ENCODE results near the gene TBC1D9B. TPM values are rescaled to one million over a fixed set of nuclear protein-coding genes. Genes with fewer than 3 reads are reported as not detected.

The TBC1D9B gene
- total RNA-seq, 1 donor from 2014 or later = 136 TPM

DNA sequence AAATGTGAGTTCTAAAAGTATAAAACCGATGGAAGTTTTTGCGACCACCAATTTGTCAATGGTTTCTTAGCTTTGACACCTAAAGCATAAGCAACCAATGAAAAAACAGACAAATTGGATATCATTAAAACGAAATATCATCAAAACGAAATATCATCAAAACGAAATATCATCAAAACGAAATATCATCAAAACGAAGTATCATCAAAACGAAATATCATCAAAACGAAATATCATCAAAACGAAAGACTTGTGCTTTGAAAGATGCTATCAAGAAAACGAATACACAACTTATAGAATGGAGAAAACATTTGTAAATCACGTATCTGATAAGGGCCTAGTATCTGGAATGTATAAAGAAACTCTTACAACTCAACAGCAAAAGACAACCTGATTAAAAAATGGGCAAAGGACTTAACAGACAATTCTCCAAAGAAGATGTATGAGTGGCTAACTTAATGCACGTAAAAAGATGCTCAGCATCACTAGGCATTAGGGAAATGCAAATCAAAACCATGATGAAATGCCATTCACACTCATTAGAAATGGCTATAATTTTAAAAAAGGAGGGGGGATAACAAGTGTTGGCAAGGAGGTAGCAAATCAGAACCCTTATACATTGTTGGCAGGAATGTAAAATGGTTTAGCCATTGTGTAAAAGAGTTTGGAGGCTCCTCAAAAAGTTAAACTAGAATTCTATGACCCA lies 29.4 kb upstream of the TBC1D9B start:
- H3K27ac Mint-ChIP-seq (ENCODE audit: unreplicated experiment) = no peak overlapping the region
- no peaks in the 10 kb centered on the region for H3K4me1 Mint-ChIP-seq (ENCODE audit: unreplicated experiment)
- no peak for DNase-seq (ENCODE audit: extremely low spot score, unreplicated experiment)
- peaks cover 14% of the 10 kb centered on the region for H3K9me3 Mint-ChIP-seq (ENCODE audit: unreplicated experiment)
- no peaks in the 10 kb centered on the region for H3K27me3 Mint-ChIP-seq (ENCODE audit: unreplicated experiment)
- no peak overlapping the region for H3K4me3 Mint-ChIP-seq (ENCODE audit: unreplicated experiment)
- H3K36me3 Mint-ChIP-seq (ENCODE audit: unreplicated experiment) = peaks cover 11% of the 10 kb centered on the region
- TF ChIP-seq, protein P1, sequence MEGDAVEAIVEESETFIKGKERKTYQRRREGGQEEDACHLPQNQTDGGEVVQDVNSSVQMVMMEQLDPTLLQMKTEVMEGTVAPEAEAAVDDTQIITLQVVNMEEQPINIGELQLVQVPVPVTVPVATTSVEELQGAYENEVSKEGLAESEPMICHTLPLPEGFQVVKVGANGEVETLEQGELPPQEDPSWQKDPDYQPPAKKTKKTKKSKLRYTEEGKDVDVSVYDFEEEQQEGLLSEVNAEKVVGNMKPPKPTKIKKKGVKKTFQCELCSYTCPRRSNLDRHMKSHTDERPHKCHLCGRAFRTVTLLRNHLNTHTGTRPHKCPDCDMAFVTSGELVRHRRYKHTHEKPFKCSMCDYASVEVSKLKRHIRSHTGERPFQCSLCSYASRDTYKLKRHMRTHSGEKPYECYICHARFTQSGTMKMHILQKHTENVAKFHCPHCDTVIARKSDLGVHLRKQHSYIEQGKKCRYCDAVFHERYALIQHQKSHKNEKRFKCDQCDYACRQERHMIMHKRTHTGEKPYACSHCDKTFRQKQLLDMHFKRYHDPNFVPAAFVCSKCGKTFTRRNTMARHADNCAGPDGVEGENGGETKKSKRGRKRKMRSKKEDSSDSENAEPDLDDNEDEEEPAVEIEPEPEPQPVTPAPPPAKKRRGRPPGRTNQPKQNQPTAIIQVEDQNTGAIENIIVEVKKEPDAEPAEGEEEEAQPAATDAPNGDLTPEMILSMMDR (IDR thresholded peaks at IDR 0.05) = no peak

DNA sequence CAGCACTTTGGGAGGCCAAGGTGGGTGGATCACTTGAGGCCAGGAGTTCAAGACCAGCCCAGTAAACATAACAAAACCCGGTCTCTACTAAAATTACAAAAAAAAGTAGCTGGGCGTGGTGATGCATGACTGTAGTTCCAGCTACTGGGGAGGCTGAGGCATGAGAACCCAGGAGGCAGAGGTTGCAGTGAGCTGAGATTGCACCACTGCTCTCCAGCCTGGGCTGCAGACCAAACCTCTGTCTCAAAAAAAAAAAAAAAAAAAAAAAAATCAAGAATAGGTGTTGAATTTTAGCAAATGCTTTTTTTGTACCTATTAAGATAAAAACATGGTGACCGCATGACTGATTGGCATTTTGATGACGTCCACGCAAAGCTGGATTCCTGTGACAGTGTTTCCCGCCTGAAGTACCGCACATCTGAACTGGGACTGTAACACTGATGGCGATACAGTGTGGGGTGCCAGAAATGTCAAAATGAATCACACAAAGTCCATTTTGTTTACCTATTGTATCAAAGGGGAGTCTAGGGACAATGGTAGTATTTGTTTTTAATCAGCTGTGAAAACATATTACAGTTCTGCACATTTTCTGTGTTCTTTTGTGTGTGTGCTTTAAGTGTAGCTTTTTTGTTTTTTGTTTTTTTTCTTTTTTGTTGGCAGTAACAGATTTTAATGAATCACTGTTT lies 23.2 kb upstream of the TBC1D9B start:
- no peaks in the 10 kb centered on the region for H3K4me1 Mint-ChIP-seq (ENCODE audit: unreplicated experiment)
- no peak overlapping the region for H3K4me3 Mint-ChIP-seq (ENCODE audit: unreplicated experiment)
- H3K27ac Mint-ChIP-seq (ENCODE audit: unreplicated experiment) = no peak overlapping the region
- H3K27me3 Mint-ChIP-seq (ENCODE audit: unreplicated experiment) = no peaks in the 10 kb centered on the region
- TF ChIP-seq, protein P1 (IDR thresholded peaks at IDR 0.05) = no peak
- peaks cover 6% of the 10 kb centered on the region for H3K9me3 Mint-ChIP-seq (ENCODE audit: unreplicated experiment)
- H3K36me3 Mint-ChIP-seq (ENCODE audit: unreplicated experiment) = peaks cover 6% of the 10 kb centered on the region
- no peak for DNase-seq (ENCODE audit: extremely low spot score, unreplicated experiment)

DNA sequence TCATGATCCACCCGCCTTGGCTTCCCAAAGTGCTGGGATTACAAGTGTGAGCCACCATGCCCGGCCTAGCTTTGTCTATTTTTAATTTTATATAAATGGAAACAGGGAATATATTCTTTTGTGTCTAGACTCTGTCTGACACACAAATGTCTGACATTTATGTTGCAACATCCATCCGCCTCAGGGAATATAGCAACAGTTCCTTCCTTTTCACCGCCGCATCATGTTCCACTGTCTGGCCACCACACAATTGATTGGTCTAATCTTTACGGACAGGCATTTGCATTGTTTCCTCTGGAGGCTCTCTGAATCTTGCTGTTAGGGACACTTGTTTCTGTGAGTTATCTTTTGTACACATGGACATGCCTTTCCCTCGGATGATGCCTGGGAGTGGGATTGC lies 20.1 kb upstream of the TBC1D9B start:
- no peaks in the 10 kb centered on the region for H3K9me3 Mint-ChIP-seq (ENCODE audit: unreplicated experiment)
- TF ChIP-seq, protein P1 (IDR thresholded peaks at IDR 0.05) = no peak
- H3K27ac Mint-ChIP-seq (ENCODE audit: unreplicated experiment) = no peak overlapping the region
- H3K36me3 Mint-ChIP-seq (ENCODE audit: unreplicated experiment) = no peaks in the 10 kb centered on the region
- H3K27me3 Mint-ChIP-seq (ENCODE audit: unreplicated experiment) = no peaks in the 10 kb centered on the region
- H3K4me1 Mint-ChIP-seq (ENCODE audit: unreplicated experiment) = no peaks in the 10 kb centered on the region
- no peak for DNase-seq (ENCODE audit: extremely low spot score, unreplicated experiment)
- H3K4me3 Mint-ChIP-seq (ENCODE audit: unreplicated experiment) = no peak overlapping the region

DNA sequence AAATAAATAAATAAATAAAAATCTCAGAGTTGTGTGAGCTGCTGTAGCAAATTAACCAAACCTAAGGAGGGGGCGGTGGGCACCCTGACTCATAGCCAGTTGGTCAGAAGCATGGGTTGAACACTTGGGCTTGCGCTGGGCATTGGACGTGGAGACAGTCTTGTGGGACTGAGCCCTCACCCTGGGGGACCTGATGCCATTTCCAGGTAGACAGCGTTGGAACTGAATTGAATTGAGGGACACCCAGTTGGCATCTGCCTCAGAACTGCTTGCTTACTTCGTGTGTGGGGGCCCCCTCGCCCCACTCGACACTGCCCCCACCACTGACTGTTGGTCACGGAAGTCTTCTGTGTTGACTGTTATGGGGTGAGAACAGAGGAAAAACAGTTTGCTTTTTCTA lies 19.0 kb upstream of the TBC1D9B start:
- TF ChIP-seq, protein P1 (IDR thresholded peaks at IDR 0.05) = no peak
- H3K4me1 Mint-ChIP-seq (ENCODE audit: unreplicated experiment) = no peaks in the 10 kb centered on the region
- no peaks in the 10 kb centered on the region for H3K36me3 Mint-ChIP-seq (ENCODE audit: unreplicated experiment)
- H3K27ac Mint-ChIP-seq (ENCODE audit: unreplicated experiment) = no peak overlapping the region
- peak; percentile 56 for DNase-seq (ENCODE audit: extremely low spot score, unreplicated experiment)
- no peaks in the 10 kb centered on the region for H3K9me3 Mint-ChIP-seq (ENCODE audit: unreplicated experiment)
- H3K27me3 Mint-ChIP-seq (ENCODE audit: unreplicated experiment) = no peaks in the 10 kb centered on the region
- H3K4me3 Mint-ChIP-seq (ENCODE audit: unreplicated experiment) = no peak overlapping the region

DNA sequence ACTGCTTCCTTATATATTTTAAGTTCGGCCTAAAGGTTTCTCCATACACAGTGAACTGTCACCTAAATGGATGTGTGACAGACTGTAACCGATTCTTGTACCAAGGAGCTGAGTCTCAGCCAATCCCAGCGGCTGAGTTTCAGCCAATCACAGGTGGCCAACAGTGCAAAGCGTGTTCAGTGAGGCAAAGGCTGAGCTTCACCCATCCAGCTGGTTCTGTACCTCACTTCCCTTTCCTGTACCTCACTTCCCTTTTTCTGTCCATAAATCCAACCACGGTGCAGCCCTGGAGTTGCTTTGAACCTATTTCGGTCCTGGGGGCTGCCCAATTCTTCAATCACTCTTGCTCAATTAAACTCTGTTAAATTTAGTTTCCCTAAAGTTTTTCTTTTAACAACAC lies 15.7 kb upstream of the TBC1D9B start:
- H3K9me3 Mint-ChIP-seq (ENCODE audit: unreplicated experiment) = no peaks in the 10 kb centered on the region
- no peaks in the 10 kb centered on the region for H3K27me3 Mint-ChIP-seq (ENCODE audit: unreplicated experiment)
- H3K4me1 Mint-ChIP-seq (ENCODE audit: unreplicated experiment) = no peaks in the 10 kb centered on the region
- no peak overlapping the region for H3K27ac Mint-ChIP-seq (ENCODE audit: unreplicated experiment)
- peak; percentile 60 for DNase-seq (ENCODE audit: extremely low spot score, unreplicated experiment)
- no peaks in the 10 kb centered on the region for H3K36me3 Mint-ChIP-seq (ENCODE audit: unreplicated experiment)
- H3K4me3 Mint-ChIP-seq (ENCODE audit: unreplicated experiment) = no peak overlapping the region
- TF ChIP-seq, protein P1 (IDR thresholded peaks at IDR 0.05) = no peak

Measured in osteocyte (in vitro differentiated cells).